Suprapubic skin (tissue), 4 donors: ENCODE data around the gene HMGCS2. TPM values are rescaled to one million over a fixed set of nuclear protein-coding genes. Genes with fewer than 3 reads are reported as not detected.
"Not testable (repeated sequence)": the region's sequence is repeated elsewhere in the genome, so short reads cannot be mapped to it uniquely, and the experiment has no call there.

ENCODE experiments used
- DNase-seq, 2 donors: peaks; one replicate each; pipeline ENCODE4 v3.0.0-alpha.2; 2019; ENCODE audit warnings: low spot score in 2 of 2
- H3K27ac ChIP-seq: fragments of 200-600 bp; sonication (generic); one replicate; pipeline ENCODE4 v1.5.1; 2019
- H3K27me3 ChIP-seq: fragments of 200-600 bp; sonication (generic); one replicate; pipeline ENCODE4 v1.5.1; 2019
- H3K36me3 ChIP-seq: fragments of 200-600 bp; sonication (generic); one replicate; pipeline ENCODE4 v1.5.1; 2019
- H3K4me1 ChIP-seq: fragments of 200-600 bp; sonication (generic); one replicate; pipeline ENCODE4 v1.5.1; 2019
- H3K4me3 ChIP-seq: fragments of 200-600 bp; sonication (generic); one replicate; pipeline ENCODE4 v1.5.1; 2019; ENCODE audit warnings: mild to moderate bottlenecking
- H3K9me3 ChIP-seq: fragments of 200-600 bp; sonication (generic); one replicate; pipeline ENCODE4 v1.5.1; 2019
- CTCF ChIP-seq, 2 donors: fragments of 200-600 bp in 1 of 2; fragments of 450-650 bp in 1 of 2; sonication (generic) in 1 of 2; IDR thresholded peaks; one replicate each; pipeline ENCODE4 v1.5.1; 2016 to 2019; ENCODE audit warnings: antibody characterized with exemption in 2 of 2, mild to moderate bottlenecking in 1 of 2, moderate library complexity in 1 of 2
- EP300 ChIP-seq: sonication (generic); formaldehyde crosslinking; IDR thresholded peaks from one replicate; pipeline ENCODE4 v1.6.1; 2017; ENCODE audit warnings: antibody characterized with exemption
- POLR2A ChIP-seq, 2 donors: fragments of 450-650 bp; IDR thresholded peaks; one replicate each; pipeline ENCODE4 v1.6.1; 2017; ENCODE audit warnings: antibody characterized with exemption in 2 of 2, mild to moderate bottlenecking in 2 of 2, moderate library complexity in 2 of 2
- POLR2AphosphoS5 ChIP-seq, 3 donors: sonication (generic); formaldehyde crosslinking; IDR thresholded peaks; one replicate each; pipeline ENCODE4 v1.6.1; 2017; ENCODE audit warnings: antibody characterized with exemption in 3 of 3
- WGBS: methylation state at CpG from one replicate; pipeline ENCODE4 v1.1.5; 2018; 5-methylcytosine and 5-hydroxymethylcytosine counted together
- total RNA-seq, 4 donors: library from RNA; depleted of rRNA; stranded (reverse); fragments of >200 nt; gene quantifications; one replicate each; pipeline ENCODE4 v1.1.0, GENCODE V29; 2016

Gene HMGCS2
- total RNA-seq, 4 donors from 2014 or later = 20.9 to 389 (median 33.5) TPM

- Histone ChIP-seq H3K27ac (peak overlapping the region; percentile 14), H3K36me3 (no peaks in the 10 kb centered on the region), H3K27me3 (no peaks in the 10 kb centered on the region), H3K4me1 (peaks cover 2% of the 10 kb centered on the region), H3K4me3 (no peak overlapping the region), H3K9me3 (no peaks in the 10 kb centered on the region)
- no peak for DNase-seq
- TF ChIP-seq POLR2AphosphoS5 (IDR thresholded peaks at IDR 0.05) = no peak
- no peak for TF ChIP-seq POLR2A (IDR thresholded peaks at IDR 0.05)
- no peak for TF ChIP-seq EP300
- TF ChIP-seq CTCF (IDR thresholded peaks at IDR 0.05) = no peak
- 64% methylated on average over 9 of the region's 9 CpGs for WGBS
These were observed 21.9 kb upstream of the HMGCS2 start for GRCh38 chr1:119790451-119791198.

GRCh38 chr1:119787776-119788175 lies 19.1 kb upstream of the HMGCS2 start:
- no peak overlapping the region for H3K27ac ChIP-seq
- no peaks in the 10 kb centered on the region for H3K9me3 ChIP-seq
- WGBS = 45% methylated on average over 2 of the region's 2 CpGs
- peaks cover 29% of the 10 kb centered on the region for H3K4me1 ChIP-seq
- H3K36me3 ChIP-seq = no peaks in the 10 kb centered on the region
- H3K27me3 ChIP-seq = no peaks in the 10 kb centered on the region
- TF ChIP-seq CTCF (IDR thresholded peaks at IDR 0.05) = no peak
- no peak for TF ChIP-seq POLR2AphosphoS5 (IDR thresholded peaks at IDR 0.05)
- no peak for TF ChIP-seq EP300
- no peak for TF ChIP-seq POLR2A (IDR thresholded peaks at IDR 0.05)
- no peak overlapping the region for H3K4me3 ChIP-seq
- no peak for DNase-seq

GRCh38 chr1:119786473-119787050 lies 17.9 kb upstream of the HMGCS2 start:
- peaks cover 33% of the 10 kb centered on the region for H3K4me1 ChIP-seq
- not testable (repeated sequence) for DNase-seq, H3K4me3 ChIP-seq, H3K9me3 ChIP-seq, H3K36me3 ChIP-seq, H3K27ac ChIP-seq, H3K27me3 ChIP-seq
- 64% methylated on average over 4 of the region's 4 CpGs for WGBS
- peak in 1 of 3 donors; percentile 12 for TF ChIP-seq POLR2AphosphoS5 (IDR thresholded peaks at IDR 0.05)

GRCh38 chr1:119786046-119786445 lies 17.3 kb upstream of the HMGCS2 start:
- H3K9me3 ChIP-seq, H3K27ac ChIP-seq, H3K36me3 ChIP-seq, H3K4me3 ChIP-seq, DNase-seq, H3K27me3 ChIP-seq: not testable (repeated sequence)
- H3K4me1 ChIP-seq = peaks cover 35% of the 10 kb centered on the region
- WGBS = 69% methylated on average over 7 of the region's 7 CpGs

- 52% methylated on average over 3 of the region's 3 CpGs for WGBS
- TF ChIP-seq CTCF (IDR thresholded peaks at IDR 0.05) (no peak), POLR2AphosphoS5 (IDR thresholded peaks at IDR 0.05) (peak in 1 of 3 donors; percentile 29), EP300 (no peak)
- Histone ChIP-seq H3K27me3 (no peaks in the 10 kb centered on the region), H3K27ac (no peak overlapping the region), H3K9me3 (no peaks in the 10 kb centered on the region), H3K4me3 (no peak overlapping the region), H3K36me3 (no peaks in the 10 kb centered on the region), H3K4me1 (peaks cover 50% of the 10 kb centered on the region)
- peak; percentile 84 to 87 for DNase-seq
These were observed 15.6 kb upstream of the HMGCS2 start for GRCh38 chr1:119784191-119784781.

GRCh38 chr1:119783354-119784185 lies 14.9 kb upstream of the HMGCS2 start:
- Histone ChIP-seq H3K4me3 (no peak overlapping the region), H3K9me3 (no peaks in the 10 kb centered on the region), H3K27ac (no peak overlapping the region), H3K4me1 (peaks cover 52% of the 10 kb centered on the region), H3K36me3 (no peaks in the 10 kb centered on the region), H3K27me3 (no peaks in the 10 kb centered on the region)
- TF ChIP-seq POLR2A (IDR thresholded peaks at IDR 0.05) (no peak), EP300 (no peak), POLR2AphosphoS5 (IDR thresholded peaks at IDR 0.05) (no peak), CTCF (IDR thresholded peaks at IDR 0.05) (no peak)
- DNase-seq = no peak
- WGBS = 68% methylated on average over 6 of the region's 6 CpGs
